K562 (cell line): ENCODE results near the gene EXOC6.
"Not testable (repeated sequence)": the region's sequence is repeated elsewhere in the genome, so short reads cannot be mapped to it uniquely, and the experiment has no call there.

Experiments used
- BHLHE40 ChIP-seq: IDR thresholded peaks from 2 replicates; pipeline ENCODE4 v1.6.1; 2011; ENCODE audit warnings: low read length, improper control_type of control experiment
- BRCA1 ChIP-seq, 2 experiments: fragments of 450-650 bp in 1 of 2; sonication (generic) in 1 of 2; formaldehyde crosslinking in 1 of 2; IDR thresholded peaks; 2 replicates each; pipeline versions ENCODE4 v1.5.0 to v1.6.1; 2017 to 2020; ENCODE audit warnings: mild to moderate bottlenecking in 1 of 2, missing genetic modification reagents in 1 of 2
- EP300 ChIP-seq: IDR thresholded peaks from 2 replicates; pipeline ENCODE4 v1.6.1; 2012; ENCODE audit warnings: low read length, improper control_type of control experiment
- GABPB1 ChIP-seq: sonication (generic); formaldehyde crosslinking; IDR thresholded peaks from 2 replicates; pipeline ENCODE4 v1.8.0; 2022; ENCODE audit warnings: mild to moderate bottlenecking, missing genetic modification reagents
- MYC ChIP-seq, 2 experiments: fragments of 250-450 bp in 1 of 2; sonication (Bioruptor Pico) in 1 of 2; IDR thresholded peaks; 2 replicates each; pipeline versions ENCODE4 v1.5.1 to v1.6.1; 2012 to 2021; ENCODE audit warnings: low read depth in 2 of 2, borderline replicate concordance in 1 of 2, improper control_type of control experiment in 1 of 2, low read length in 1 of 2, mild to moderate bottlenecking in 1 of 2, moderate library complexity in 1 of 2
- RFX5 ChIP-seq: IDR thresholded peaks from 2 replicates; pipeline ENCODE4 v1.6.1; 2011; ENCODE audit warnings: low read depth, mild to moderate bottlenecking, improper control_type of control experiment, low read length
- TCF3 ChIP-seq: sonication (generic); formaldehyde crosslinking; IDR thresholded peaks from 2 replicates; pipeline ENCODE4 v1.4.0; 2020; ENCODE audit warnings: mild to moderate bottlenecking, missing genetic modification reagents
- ZNF274 ChIP-seq: IDR thresholded peaks from 2 replicates; pipeline ENCODE4 v1.6.1; 2011; ENCODE audit warnings: low read depth, mild to moderate bottlenecking, low read length, moderate library complexity, borderline replicate concordance
- TF ChIP-seq, protein P1 (sequence below), 2 experiments: fragments of 450-650 bp; formaldehyde crosslinking in 1 of 2; IDR thresholded peaks; 2 replicates each; pipeline versions ENCODE4 v1.4.0 to v1.6.1; 2014 to 2020; ENCODE audit warnings: mild to moderate bottlenecking in 2 of 2, borderline replicate concordance in 1 of 2, low read depth in 1 of 2
- TF ChIP-seq, protein P2 (sequence below), 2 experiments: fragments of 450-650 bp in 1 of 2; sonication (generic) in 1 of 2; formaldehyde crosslinking; conservative IDR thresholded peaks; 2 replicates each; pipeline versions ENCODE4 v1.4.0 to v1.8.1; 2020 to 2022; ENCODE audit warnings: mild to moderate bottlenecking in 1 of 2, missing genetic modification reagents in 1 of 2
- TF ChIP-seq, protein P3 (sequence below): fragments of 250-450 bp; sonication (Bioruptor Pico); IDR thresholded peaks from 2 replicates; pipeline ENCODE4 v1.5.1; 2021; ENCODE audit warnings: mild to moderate bottlenecking

DNA sequence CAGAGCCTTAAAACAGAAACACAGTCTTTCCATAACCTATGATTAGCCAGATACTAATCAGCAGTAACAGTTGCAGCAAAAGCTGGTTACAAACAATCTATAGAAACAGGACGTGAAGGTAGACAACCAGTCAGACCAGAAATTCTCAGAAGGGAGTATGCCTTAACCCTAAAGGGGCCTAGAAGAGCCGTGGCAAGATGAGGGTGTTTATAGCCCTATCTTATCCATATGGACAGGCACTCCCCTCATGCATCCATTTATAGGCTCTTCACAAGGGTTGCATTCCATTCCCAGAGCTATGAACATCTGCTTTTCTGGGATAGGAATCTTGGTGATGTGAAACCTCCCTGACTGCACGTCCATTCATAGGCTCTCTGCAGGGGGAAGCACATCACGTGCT, 64.3 kb downstream of the EXOC6 start:
- not testable (repeated sequence) for TF ChIP-seq MYC (IDR thresholded peaks at IDR 0.05; ENCODE audit: low read depth, low read length); MYC (CRISPR knock-in tag; IDR thresholded peaks at IDR 0.05; ENCODE audit: borderline replicate concordance, low read depth); EP300; RFX5; ZNF274; GABPB1 (CRISPR knock-in tag); BRCA1 (IDR thresholded peaks at IDR 0.05); BRCA1 (CRISPR knock-in tag; IDR thresholded peaks at IDR 0.05); BHLHE40
- peak; percentile 45 for TF ChIP-seq TCF3
- TF ChIP-seq, protein P1, sequence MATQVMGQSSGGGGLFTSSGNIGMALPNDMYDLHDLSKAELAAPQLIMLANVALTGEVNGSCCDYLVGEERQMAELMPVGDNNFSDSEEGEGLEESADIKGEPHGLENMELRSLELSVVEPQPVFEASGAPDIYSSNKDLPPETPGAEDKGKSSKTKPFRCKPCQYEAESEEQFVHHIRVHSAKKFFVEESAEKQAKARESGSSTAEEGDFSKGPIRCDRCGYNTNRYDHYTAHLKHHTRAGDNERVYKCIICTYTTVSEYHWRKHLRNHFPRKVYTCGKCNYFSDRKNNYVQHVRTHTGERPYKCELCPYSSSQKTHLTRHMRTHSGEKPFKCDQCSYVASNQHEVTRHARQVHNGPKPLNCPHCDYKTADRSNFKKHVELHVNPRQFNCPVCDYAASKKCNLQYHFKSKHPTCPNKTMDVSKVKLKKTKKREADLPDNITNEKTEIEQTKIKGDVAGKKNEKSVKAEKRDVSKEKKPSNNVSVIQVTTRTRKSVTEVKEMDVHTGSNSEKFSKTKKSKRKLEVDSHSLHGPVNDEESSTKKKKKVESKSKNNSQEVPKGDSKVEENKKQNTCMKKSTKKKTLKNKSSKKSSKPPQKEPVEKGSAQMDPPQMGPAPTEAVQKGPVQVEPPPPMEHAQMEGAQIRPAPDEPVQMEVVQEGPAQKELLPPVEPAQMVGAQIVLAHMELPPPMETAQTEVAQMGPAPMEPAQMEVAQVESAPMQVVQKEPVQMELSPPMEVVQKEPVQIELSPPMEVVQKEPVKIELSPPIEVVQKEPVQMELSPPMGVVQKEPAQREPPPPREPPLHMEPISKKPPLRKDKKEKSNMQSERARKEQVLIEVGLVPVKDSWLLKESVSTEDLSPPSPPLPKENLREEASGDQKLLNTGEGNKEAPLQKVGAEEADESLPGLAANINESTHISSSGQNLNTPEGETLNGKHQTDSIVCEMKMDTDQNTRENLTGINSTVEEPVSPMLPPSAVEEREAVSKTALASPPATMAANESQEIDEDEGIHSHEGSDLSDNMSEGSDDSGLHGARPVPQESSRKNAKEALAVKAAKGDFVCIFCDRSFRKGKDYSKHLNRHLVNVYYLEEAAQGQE (IDR thresholded peaks at IDR 0.05; ENCODE audit: borderline replicate concordance) = not testable (repeated sequence)
- TF ChIP-seq, protein P1 (CRISPR knock-in tag; IDR thresholded peaks at IDR 0.05; ENCODE audit: low read depth) = not testable (repeated sequence)
- TF ChIP-seq, protein P2, sequence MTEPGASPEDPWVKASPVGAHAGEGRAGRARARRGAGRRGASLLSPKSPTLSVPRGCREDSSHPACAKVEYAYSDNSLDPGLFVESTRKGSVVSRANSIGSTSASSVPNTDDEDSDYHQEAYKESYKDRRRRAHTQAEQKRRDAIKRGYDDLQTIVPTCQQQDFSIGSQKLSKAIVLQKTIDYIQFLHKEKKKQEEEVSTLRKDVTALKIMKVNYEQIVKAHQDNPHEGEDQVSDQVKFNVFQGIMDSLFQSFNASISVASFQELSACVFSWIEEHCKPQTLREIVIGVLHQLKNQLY (CRISPR knock-in tag; conservative IDR thresholded peaks at IDR 0.05) = not testable (repeated sequence)
- TF ChIP-seq, protein P3, sequence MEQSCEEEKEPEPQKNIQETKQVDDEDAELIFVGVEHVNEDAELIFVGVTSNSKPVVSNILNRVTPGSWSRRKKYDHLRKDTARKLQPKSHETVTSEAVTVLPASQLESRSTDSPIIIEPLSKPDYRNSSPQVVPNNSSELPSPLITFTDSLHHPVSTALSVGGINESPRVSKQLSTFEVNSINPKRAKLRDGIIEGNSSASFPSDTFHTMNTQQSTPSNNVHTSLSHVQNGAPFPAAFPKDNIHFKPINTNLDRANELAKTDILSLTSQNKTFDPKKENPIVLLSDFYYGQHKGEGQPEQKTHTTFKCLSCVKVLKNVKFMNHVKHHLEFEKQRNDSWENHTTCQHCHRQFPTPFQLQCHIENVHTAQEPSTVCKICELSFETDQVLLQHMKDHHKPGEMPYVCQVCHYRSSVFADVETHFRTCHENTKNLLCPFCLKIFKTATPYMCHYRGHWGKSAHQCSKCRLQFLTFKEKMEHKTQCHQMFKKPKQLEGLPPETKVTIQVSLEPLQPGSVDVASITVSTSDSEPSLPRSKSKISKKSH (CRISPR knock-in tag) = not testable (repeated sequence)
